A549 (cell line): ENCODE results near the gene TAF7. TPM values are rescaled to one million over a fixed set of nuclear protein-coding genes. Genes with fewer than 3 reads are reported as not detected.

Experiments used
- ATAC-seq, 2 experiments: fragments of 200-7000 bp in 1 of 2; fragments of >200 bp in 1 of 2; cut with Nextera tagmentation in 1 of 2; cut with Tn5 transposase in 1 of 2; 3 replicates each; pipeline versions ENCODE4 v1.8.0 to v1.9.1; 2018 to 2020; ENCODE audit warnings: mild to moderate bottlenecking in 1 of 2, moderate library complexity in 1 of 2
- CTCF ChIA-PET: fragments of 300-600 bp; sonication (Branson Sonifier 250); formaldehyde crosslinking; extraction: SDS; loops from one replicate; lab custom pipeline; 2021; ENCODE audit warnings: antibody characterized with exemption, inconsistent platforms; lab: Yijun Ruan, JAX
- POLR2A ChIA-PET: fragments of 350-600 bp; formaldehyde crosslinking; extraction: SDS; loops from one replicate; lab custom pipeline; 2021; ENCODE audit warnings: antibody characterized with exemption, inconsistent platforms; lab: Yijun Ruan, JAX
- DNase-seq, 2 experiments: peaks; one replicate each; pipeline versions ENCODE4 v3.0.0 to v3.0.0-alpha.2; 2011 to 2016; ENCODE audit warnings: low read depth in 1 of 2, low spot score in 1 of 2
- FAIRE-seq: peaks from 2 replicates; lab custom pipeline; 2011; peaks lifted over from hg19 to GRCh38; lab: Jason Lieb, UNC
- H3K27ac ChIP-seq, 2 experiments: fragments of >200 bp; sonication (Bioruptor Twin); formaldehyde crosslinking; 3 replicates each; pipeline ENCODE4 v1.5.1; 2016 to 2017
- H3K4me1 ChIP-seq: fragments of >200 bp; sonication (Bioruptor Twin); formaldehyde crosslinking; 3 replicates; pipeline ENCODE4 v1.6.1; 2016
- H3K4me2 ChIP-seq: fragments of >200 bp; sonication (Bioruptor Twin); formaldehyde crosslinking; 3 replicates; pipeline ENCODE4 v1.6.1; 2016
- H3K4me3 ChIP-seq: fragments of >200 bp; sonication (Bioruptor Twin); formaldehyde crosslinking; 3 replicates; pipeline ENCODE4 v1.5.1; 2016
- H3K9me3 ChIP-seq: fragments of >200 bp; sonication (Bioruptor Twin); formaldehyde crosslinking; 3 replicates; pipeline ENCODE4 v1.6.1; 2016
- CEBPB ChIP-seq, 2 experiments: fragments of >200 bp in 1 of 2; sonication (Bioruptor Twin) in 1 of 2; formaldehyde crosslinking in 1 of 2; IDR thresholded peaks; 2 replicates each; pipeline ENCODE4 v1.6.1; 2012 to 2016
- CHD4 ChIP-seq: fragments of 200-600 bp; sonication (generic); IDR thresholded peaks from 2 replicates; pipeline ENCODE4 v1.6.1; 2016; ENCODE audit warnings: antibody characterized with exemption, mild to moderate bottlenecking, borderline replicate concordance
- CTCF ChIP-seq: fragments of >200 bp; sonication (Bioruptor Twin); formaldehyde crosslinking; IDR thresholded peaks from 3 replicates; pipeline ENCODE4 v1.5.1; 2016
- E2F6 ChIP-seq: IDR thresholded peaks from 2 replicates; pipeline ENCODE4 v1.6.1; 2012; ENCODE audit warnings: low read depth, borderline replicate concordance
- EHF ChIP-seq: fragments of 250-450 bp; sonication (Bioruptor Pico); IDR thresholded peaks from 2 replicates; pipeline ENCODE4 v1.5.0; 2020; ENCODE audit warnings: mild to moderate bottlenecking
- EP300 ChIP-seq, 2 experiments: fragments of >200 bp; sonication (Bioruptor Twin); formaldehyde crosslinking; IDR thresholded peaks; 2 replicates in 1 of 2; 3 replicates in 1 of 2; pipeline ENCODE4 v1.6.1; 2016 to 2017
- HEYL ChIP-seq: fragments of 250-450 bp; sonication (Bioruptor Pico); IDR thresholded peaks from 2 replicates; pipeline ENCODE4 v1.8.0; 2021; ENCODE audit warnings: mild to moderate bottlenecking, moderate library complexity
- HMGXB4 ChIP-seq: fragments of 250-450 bp; sonication (Bioruptor Pico); IDR thresholded peaks from 2 replicates; pipeline ENCODE4 v1.5.0; 2021; ENCODE audit warnings: mild to moderate bottlenecking, moderate library complexity, borderline replicate concordance
- HOXA7 ChIP-seq: fragments of 250-450 bp; sonication (Bioruptor Pico); IDR thresholded peaks from 2 replicates; pipeline ENCODE4 v1.5.0; 2020; ENCODE audit warnings: mild to moderate bottlenecking, moderate library complexity
- HOXB5 ChIP-seq: fragments of 250-450 bp; sonication (Bioruptor Pico); IDR thresholded peaks from 2 replicates; pipeline ENCODE4 v1.5.0; 2020; ENCODE audit warnings: mild to moderate bottlenecking, moderate library complexity
- JUNB ChIP-seq: fragments of >200 bp; sonication (Bioruptor Twin); formaldehyde crosslinking; IDR thresholded peaks from 2 replicates; pipeline ENCODE4 v1.6.1; 2016
- KDM1A ChIP-seq: fragments of 200-600 bp; sonication (generic); IDR thresholded peaks from 2 replicates; pipeline ENCODE4 v1.6.1; 2016; ENCODE audit warnings: low read depth, mild to moderate bottlenecking
- MAZ ChIP-seq: fragments of 150-350 bp; IDR thresholded peaks from 2 replicates; pipeline ENCODE4 v1.6.1; 2014; ENCODE audit warnings: antibody characterized with exemption, low read depth, low read length, borderline replicate concordance
- NPAS2 ChIP-seq: fragments of 250-450 bp; sonication (Bioruptor Pico); IDR thresholded peaks from 2 replicates; pipeline ENCODE4 v1.8.0; 2022; ENCODE audit warnings: mild to moderate bottlenecking, moderate library complexity, borderline replicate concordance
- NR3C1 ChIP-seq: fragments of >200 bp; sonication (Bioruptor Twin); formaldehyde crosslinking; IDR thresholded peaks from 3 replicates; pipeline ENCODE4 v1.6.1; 2017
- POLR2A ChIP-seq: IDR thresholded peaks from 2 replicates; pipeline ENCODE4 v1.6.1; 2012; ENCODE audit warnings: mild to moderate bottlenecking, low read length
- RAD21 ChIP-seq, 2 experiments: fragments of >200 bp in 1 of 2; sonication (Bioruptor Twin) in 1 of 2; formaldehyde crosslinking in 1 of 2; IDR thresholded peaks in 1 of 2; conservative IDR thresholded peaks in 1 of 2; 2 replicates in 1 of 2; 3 replicates in 1 of 2; pipeline ENCODE4 v1.6.1; 2012 to 2018; ENCODE audit warnings: inconsistent platforms in 1 of 2
- RCOR1 ChIP-seq: fragments of 150-350 bp; IDR thresholded peaks from 2 replicates; pipeline ENCODE4 v1.6.1; 2014; ENCODE audit warnings: antibody characterized with exemption, low read length, low read depth
- RFX5 ChIP-seq: fragments of 450-650 bp; IDR thresholded peaks from 2 replicates; pipeline ENCODE4 v1.7.1; 2014; ENCODE audit warnings: antibody characterized with exemption, mild to moderate bottlenecking, moderate library complexity
- RNF2 ChIP-seq: fragments of 200-600 bp; sonication (generic); IDR thresholded peaks from 2 replicates; pipeline ENCODE4 v1.6.1; 2016; ENCODE audit warnings: low read depth, mild to moderate bottlenecking, antibody characterized with exemption, moderate library complexity, borderline replicate concordance
- SREBF2 ChIP-seq: fragments of 450-650 bp; IDR thresholded peaks from 2 replicates; pipeline ENCODE4 v1.6.1; 2014; ENCODE audit warnings: mild to moderate bottlenecking, moderate library complexity
- ZC3H11A ChIP-seq: fragments of 450-650 bp; IDR thresholded peaks from 2 replicates; pipeline ENCODE4 v1.6.1; 2014; ENCODE audit warnings: antibody characterized with exemption, mild to moderate bottlenecking
- ZFP36 ChIP-seq: fragments of 450-650 bp; IDR thresholded peaks from 2 replicates; pipeline ENCODE4 v1.6.1; 2014; ENCODE audit warnings: borderline replicate concordance; ENCODE audit not compliant: partially characterized antibody
- ZNF302 ChIP-seq: fragments of 250-450 bp; sonication (Bioruptor Pico); IDR thresholded peaks from 2 replicates; pipeline ENCODE4 v1.9.0; 2021; ENCODE audit warnings: inconsistent platforms, mild to moderate bottlenecking, moderate library complexity
- WGBS: methylation state at CpG from one replicate; pipeline ENCODE4 v1.1.6; 2017; ENCODE audit errors: missing lambda C conversion rate; 5-methylcytosine and 5-hydroxymethylcytosine counted together
- polyA plus RNA-seq, 4 experiments: library from polyadenylated mRNA; depleted of rRNA in 3 of 4; stranded (reverse); fragments of >200 nt; fragmentation: RNase III in 1 of 4; extraction: RNeasy Plus Mini Kit Qiagen cat#74134 plus additional on column Dnase treatment in 1 of 4; gene quantifications; 2 replicates in 3 of 4; 3 replicates in 1 of 4; pipeline ENCODE4 v1.2.3, GENCODE V29; 2011 to 2017

TAF7 gene
- polyA plus RNA-seq, 2 of the 4 experiments (the other 2 are of a cell fraction): 67.3 to 90.6 TPM

GRCh38 chr5:141326088-141326854 is 5.7 kb upstream of the TAF7 start:
- FAIRE-seq (no peak), DNase-seq (peak in 1 of 2 experiments; percentile 51), ATAC-seq (peak in 1 of 2 experiments; percentile 75; a peak in 3 of 6 replicates)
- 41% methylated on average over 27 of the region's 27 CpGs for WGBS
- CTCF ChIA-PET: interaction anchor here (0.7 to 4.9 kb wide), 9 partner anchors 11 to 316 kb away, joined by 3 to 22 read pairs (median 4); partner anchors contain the start of genes PCDHGA2, PCDHGA4, PCDHGA7 and PCDHGB1
- Histone ChIP-seq H3K4me3 (0 out of 3 replicates have a peak overlapping the region, but pooled peaks have one; percentile 14), H3K9me3 (peaks cover 39% of the 10 kb centered on the region), H3K4me2 (peak overlapping the region; percentile 33; the same call in 2 of the 3 replicates), H3K27ac (no peak overlapping the region), H3K4me1 (no peaks in the 10 kb centered on the region)
- TF ChIP-seq ZC3H11A (no peak), CTCF (peak; percentile 9; the same call in 1 of the 3 replicates), RAD21 (conservative IDR thresholded peaks at IDR 0.05 in 1 of 2, IDR thresholded peaks at IDR 0.05 in 1 of 2) (0 out of 5 replicates have a peak, but pooled peaks of 1 of the 2 experiments have one; percentile 25)
- POLR2A ChIA-PET: no interaction called here

GRCh38 chr5:141322261-141322660 is 1.7 kb upstream of the TAF7 start:
- Histone ChIP-seq H3K9me3 (peaks cover 61% of the 10 kb centered on the region), H3K4me2 (no peak overlapping the region), H3K27ac (no peak overlapping the region), H3K4me1 (no peaks in the 10 kb centered on the region), H3K4me3 (no peak overlapping the region)
- 71% methylated on average over 3 of the region's 3 CpGs for WGBS
- TF ChIP-seq JUNB (no peak), ZFP36 (no peak), EHF (CRISPR knock-in tag) (no peak), E2F6 (no peak), CEBPB (IDR thresholded peaks at IDR 0.05) (no peak), EP300 (IDR thresholded peaks at IDR 0.05) (no peak), POLR2A (no peak), RCOR1 (no peak), HEYL (no peak), CHD4 (no peak), ZNF302 (CRISPR knock-in tag) (no peak), ZC3H11A (no peak)
- FAIRE-seq: no peak
- ChIA-PET CTCF (interaction anchor here (5.1 kb wide), 1 partner anchor 7 kb away, joined by 45 read pairs; the partner anchor contains the start of gene PCDHGA1), POLR2A (no interaction called here)
- ATAC-seq: no peak
- no peak for DNase-seq

- CTCF ChIA-PET: interaction anchor here (0.5 to 5.1 kb wide), 32 partner anchors 8 to 445 kb away, joined by 3 to 45 read pairs (median 4); partner anchors contain the start of genes DIAPH1, PCDHA12, PCDHB2 and PCDHB6
- POLR2A ChIA-PET: interaction anchor here (0.6 to 2.4 kb wide), 14 partner anchors 11 to 693 kb away, joined by 3 to 33 read pairs (median 4); partner anchors contain the start of genes DIAPH1, GNPDA1, PCDHB2 and PCDHGA1
- H3K4me3 ChIP-seq: peak overlapping the region; percentile 68
- peaks cover 81% of the 10 kb centered on the region for H3K9me3 ChIP-seq
- 60% methylated on average over 5 of the region's 5 CpGs for WGBS
- FAIRE-seq (no peak), ATAC-seq (no peak; a peak in 1 of 6 replicates), DNase-seq (no peak)
- H3K27ac ChIP-seq: no peak overlapping the region
- H3K4me2 ChIP-seq: peak overlapping the region; percentile 42
- H3K4me1 ChIP-seq: no peaks in the 10 kb centered on the region
- TF ChIP-seq ZNF302 (CRISPR knock-in tag) (no peak), SREBF2 (no peak), HMGXB4 (CRISPR knock-in tag) (no peak), ZC3H11A (no peak), HEYL (no peak), NR3C1 (no peak), RNF2 (no peak), JUNB (no peak), NPAS2 (CRISPR knock-in tag) (no peak), EHF (CRISPR knock-in tag) (no peak), HOXB5 (CRISPR knock-in tag) (no peak), MAZ (no peak), HOXA7 (CRISPR knock-in tag) (no peak), KDM1A (no peak), CTCF (no peak), EP300 (IDR thresholded peaks at IDR 0.05) (no peak), POLR2A (no peak), RAD21 (conservative IDR thresholded peaks at IDR 0.05 in 1 of 2, IDR thresholded peaks at IDR 0.05 in 1 of 2) (no peak), RFX5 (no peak)
Observed at GRCh38 chr5:141319699-141320098, 885 bp downstream of the TAF7 start.
